ENCODE data around the gene OR10G2. TPM values are rescaled to one million over a fixed set of nuclear protein-coding genes. Genes with fewer than 3 reads are reported as not detected.

The OR10G2 gene, protein sequence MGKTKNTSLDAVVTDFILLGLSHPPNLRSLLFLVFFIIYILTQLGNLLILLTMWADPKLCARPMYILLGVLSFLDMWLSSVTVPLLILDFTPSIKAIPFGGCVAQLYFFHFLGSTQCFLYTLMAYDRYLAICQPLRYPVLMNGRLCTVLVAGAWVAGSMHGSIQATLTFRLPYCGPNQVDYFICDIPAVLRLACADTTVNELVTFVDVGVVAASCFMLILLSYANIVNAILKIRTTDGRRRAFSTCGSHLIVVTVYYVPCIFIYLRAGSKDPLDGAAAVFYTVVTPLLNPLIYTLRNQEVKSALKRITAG
- not detected for polyA plus RNA-seq (2012; ENCODE audit: low read depth, missing spikeins)

GRCh38 chr14:21634840-21635239 is at the start of gene OR10G2:
TSS of gene OR10G2 (minus strand) at chr14:21634940. CDS start at chr14:21634842, 98 bp downstream.
- no peak for FAIRE-seq
- DNase-seq (ENCODE audit: insufficient read length, low spot score) = no peak
- TF ChIP-seq POLR2A (IDR thresholded peaks at IDR 0.05; ENCODE audit: low read depth, low read length) (no peak), SPI1 (IDR thresholded peaks at IDR 0.05; ENCODE audit: low read depth, low read length) (no peak), POLR2AphosphoS5 (IDR thresholded peaks at IDR 0.05; ENCODE audit: low read depth, low read length) (no peak), TAF1 (IDR thresholded peaks at IDR 0.05; ENCODE audit: low read depth, low read length) (no peak), POU2F2 (IDR thresholded peaks at IDR 0.05; ENCODE audit: low read depth, low read length) (no peak), PAX5 (IDR thresholded peaks at IDR 0.05; ENCODE audit: insufficient read depth, low read length, severe bottlenecking) (no peak)

GRCh38 chr14:21680072-21680471 is 45.3 kb upstream of the OR10G2 start:
- no peak for DNase-seq (ENCODE audit: insufficient read length, low spot score)
- no peak for TF ChIP-seq POLR2AphosphoS5 (IDR thresholded peaks at IDR 0.05; ENCODE audit: low read depth, low read length)
- TF ChIP-seq POU2F2 (IDR thresholded peaks at IDR 0.05; ENCODE audit: low read depth, low read length) = no peak
- no peak for TF ChIP-seq PAX5 (IDR thresholded peaks at IDR 0.05; ENCODE audit: insufficient read depth, low read length, severe bottlenecking)
- TF ChIP-seq SPI1 (IDR thresholded peaks at IDR 0.05; ENCODE audit: low read depth, low read length) = no peak
- TF ChIP-seq POLR2A (IDR thresholded peaks at IDR 0.05; ENCODE audit: low read depth, low read length) = no peak
- no peak for TF ChIP-seq TAF1 (IDR thresholded peaks at IDR 0.05; ENCODE audit: low read depth, low read length)
- FAIRE-seq = no peak

GRCh38 chr14:21675566-21675965 is 40.8 kb upstream of the OR10G2 start:
- TF ChIP-seq SPI1 (IDR thresholded peaks at IDR 0.05; ENCODE audit: low read depth, low read length) (no peak), TAF1 (IDR thresholded peaks at IDR 0.05; ENCODE audit: low read depth, low read length) (no peak)
- FAIRE-seq (no peak), DNase-seq (ENCODE audit: insufficient read length, low spot score) (no peak)

DNA sequence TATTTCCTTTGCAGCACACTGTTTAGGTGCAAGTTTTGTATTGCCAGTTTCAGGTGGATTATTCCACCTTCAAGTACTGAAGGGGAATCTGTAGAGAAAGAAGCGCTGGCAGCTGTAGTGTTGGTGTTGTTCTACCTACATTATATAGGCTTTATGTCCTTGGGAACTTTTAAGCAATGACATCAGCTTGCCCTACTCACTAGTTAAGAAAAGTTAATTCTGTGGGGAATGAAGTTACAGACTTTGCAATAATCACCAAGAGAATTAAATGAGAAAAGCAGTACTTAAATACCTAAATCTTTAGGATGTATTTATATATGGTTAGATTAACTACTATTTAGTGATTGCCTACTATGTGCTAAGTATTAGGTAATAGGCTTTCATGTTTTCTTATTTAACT is 39.0 kb upstream of the OR10G2 start, which contains the start of gene OR4E1:
OR4E1 (minus strand) TSS at position 101 of the 400 bp plus-strand sequence. CDS start 2,883 bp downstream, outside the sequence.
- FAIRE-seq (no peak), DNase-seq (ENCODE audit: insufficient read length, low spot score) (no peak)
- no peak for TF ChIP-seq POLR2A (IDR thresholded peaks at IDR 0.05; ENCODE audit: low read depth, low read length)
- TF ChIP-seq POLR2AphosphoS5 (IDR thresholded peaks at IDR 0.05; ENCODE audit: low read depth, low read length) = no peak
- TF ChIP-seq PAX5 (IDR thresholded peaks at IDR 0.05; ENCODE audit: insufficient read depth, low read length, severe bottlenecking) = no peak
- TF ChIP-seq POU2F2 (IDR thresholded peaks at IDR 0.05; ENCODE audit: low read depth, low read length) = no peak
- no peak for TF ChIP-seq SPI1 (IDR thresholded peaks at IDR 0.05; ENCODE audit: low read depth, low read length)
- TF ChIP-seq TAF1 (IDR thresholded peaks at IDR 0.05; ENCODE audit: low read depth, low read length) = no peak

DNA sequence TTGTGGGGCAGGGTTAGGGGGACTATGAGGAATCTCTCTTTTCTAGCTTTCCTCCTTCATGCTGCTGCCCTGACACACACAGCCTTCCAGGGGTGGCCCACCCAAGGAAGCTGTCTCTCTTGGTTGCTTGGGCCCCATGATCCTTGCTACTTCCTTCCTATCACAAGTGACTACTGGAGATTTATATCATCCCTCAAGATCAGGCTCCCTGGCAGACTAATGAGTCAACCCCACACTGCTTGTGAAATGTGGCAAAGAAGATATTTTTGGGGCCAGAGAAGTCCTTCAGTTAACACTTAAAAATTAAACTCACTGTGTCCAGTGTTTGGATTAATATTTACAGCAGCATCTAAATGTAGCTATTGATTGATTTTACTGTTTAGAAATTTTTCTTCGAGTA is 37.4 kb upstream of the OR10G2 start:
- FAIRE-seq = no peak
- no peak for DNase-seq (ENCODE audit: insufficient read length, low spot score)
- no peak for TF ChIP-seq SPI1 (IDR thresholded peaks at IDR 0.05; ENCODE audit: low read depth, low read length)
- TF ChIP-seq POU2F2 (IDR thresholded peaks at IDR 0.05; ENCODE audit: low read depth, low read length) = no peak
- TF ChIP-seq POLR2A (IDR thresholded peaks at IDR 0.05; ENCODE audit: low read depth, low read length) = no peak

GRCh38 chr14:21671371-21671770 is 36.6 kb upstream of the OR10G2 start:
- TF ChIP-seq POLR2A (IDR thresholded peaks at IDR 0.05; ENCODE audit: low read depth, low read length) = no peak
- TF ChIP-seq POU2F2 (IDR thresholded peaks at IDR 0.05; ENCODE audit: low read depth, low read length) = no peak
- TF ChIP-seq SPI1 (IDR thresholded peaks at IDR 0.05; ENCODE audit: low read depth, low read length) = no peak
- TF ChIP-seq PAX5 (IDR thresholded peaks at IDR 0.05; ENCODE audit: insufficient read depth, low read length, severe bottlenecking) = no peak
- TF ChIP-seq TAF1 (IDR thresholded peaks at IDR 0.05; ENCODE audit: low read depth, low read length) = no peak
- TF ChIP-seq POLR2AphosphoS5 (IDR thresholded peaks at IDR 0.05; ENCODE audit: low read depth, low read length) = no peak
- FAIRE-seq = no peak
- DNase-seq (ENCODE audit: insufficient read length, low spot score) = no peak

GRCh38 chr14:21669284-21669683 is 34.5 kb upstream of the OR10G2 start:
- FAIRE-seq (no peak), DNase-seq (ENCODE audit: insufficient read length, low spot score) (no peak)
- TF ChIP-seq TAF1 (IDR thresholded peaks at IDR 0.05; ENCODE audit: low read depth, low read length) (no peak), POLR2AphosphoS5 (IDR thresholded peaks at IDR 0.05; ENCODE audit: low read depth, low read length) (no peak), SPI1 (IDR thresholded peaks at IDR 0.05; ENCODE audit: low read depth, low read length) (no peak), POU2F2 (IDR thresholded peaks at IDR 0.05; ENCODE audit: low read depth, low read length) (no peak), POLR2A (IDR thresholded peaks at IDR 0.05; ENCODE audit: low read depth, low read length) (no peak), PAX5 (IDR thresholded peaks at IDR 0.05; ENCODE audit: insufficient read depth, low read length, severe bottlenecking) (no peak)

- TF ChIP-seq PAX5 (IDR thresholded peaks at IDR 0.05; ENCODE audit: insufficient read depth, low read length, severe bottlenecking) (no peak), POLR2AphosphoS5 (IDR thresholded peaks at IDR 0.05; ENCODE audit: low read depth, low read length) (no peak), TAF1 (IDR thresholded peaks at IDR 0.05; ENCODE audit: low read depth, low read length) (no peak), POLR2A (IDR thresholded peaks at IDR 0.05; ENCODE audit: low read depth, low read length) (no peak), SPI1 (IDR thresholded peaks at IDR 0.05; ENCODE audit: low read depth, low read length) (no peak), POU2F2 (IDR thresholded peaks at IDR 0.05; ENCODE audit: low read depth, low read length) (no peak)
- no peak for DNase-seq (ENCODE audit: insufficient read length, low spot score)
- no peak for FAIRE-seq
Measured at GRCh38 chr14:21668377-21668776, 33.6 kb upstream of the OR10G2 start.

DNA sequence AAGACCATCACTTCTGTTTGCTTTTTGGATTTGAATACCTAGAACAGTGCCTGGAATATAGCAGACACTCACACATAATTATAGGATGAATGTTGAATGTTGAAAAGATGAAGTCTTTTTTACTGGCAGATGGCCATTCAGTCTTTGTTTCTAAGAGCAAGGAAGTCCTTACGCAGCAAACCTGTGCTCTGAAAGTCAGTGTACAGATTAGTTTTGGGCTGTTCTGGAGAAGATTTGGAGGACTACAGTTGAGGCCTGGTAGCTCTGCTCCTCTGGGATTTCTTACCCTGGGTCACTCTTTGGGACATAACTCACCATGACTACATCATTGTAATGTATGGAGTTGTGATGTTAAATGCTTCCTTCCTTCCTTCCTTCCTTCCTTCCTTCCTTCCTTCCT is 22.2 kb upstream of the OR10G2 start:
- DNase-seq (ENCODE audit: insufficient read length, low spot score) (no peak), FAIRE-seq (no peak)
- TF ChIP-seq POLR2A (IDR thresholded peaks at IDR 0.05; ENCODE audit: low read depth, low read length) = no peak
- TF ChIP-seq SPI1 (IDR thresholded peaks at IDR 0.05; ENCODE audit: low read depth, low read length) = no peak
- TF ChIP-seq PAX5 (IDR thresholded peaks at IDR 0.05; ENCODE audit: insufficient read depth, low read length, severe bottlenecking) = no peak
- TF ChIP-seq TAF1 (IDR thresholded peaks at IDR 0.05; ENCODE audit: low read depth, low read length) = no peak
- no peak for TF ChIP-seq POU2F2 (IDR thresholded peaks at IDR 0.05; ENCODE audit: low read depth, low read length)
- TF ChIP-seq POLR2AphosphoS5 (IDR thresholded peaks at IDR 0.05; ENCODE audit: low read depth, low read length) = no peak

DNA sequence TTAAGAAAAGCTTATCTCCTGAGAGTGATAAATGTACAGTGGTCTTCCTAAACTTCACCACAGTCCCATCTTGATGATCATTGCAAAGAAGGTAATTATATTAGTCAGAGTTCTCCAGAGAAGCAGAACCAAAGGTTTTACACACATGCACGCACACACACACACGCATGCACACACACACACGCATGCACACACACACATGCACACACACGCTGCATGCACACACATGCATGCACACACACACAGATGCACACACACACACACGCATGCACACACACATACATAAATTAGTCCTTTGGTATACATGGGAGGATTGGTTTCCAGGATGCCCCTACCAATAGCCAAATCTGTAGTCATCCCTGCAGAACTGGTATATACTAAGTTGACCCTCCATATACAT is 19.5 kb upstream of the OR10G2 start:
- TF ChIP-seq POLR2AphosphoS5 (IDR thresholded peaks at IDR 0.05; ENCODE audit: low read depth, low read length) (no peak), SPI1 (IDR thresholded peaks at IDR 0.05; ENCODE audit: low read depth, low read length) (no peak), POLR2A (IDR thresholded peaks at IDR 0.05; ENCODE audit: low read depth, low read length) (no peak), TAF1 (IDR thresholded peaks at IDR 0.05; ENCODE audit: low read depth, low read length) (no peak), PAX5 (IDR thresholded peaks at IDR 0.05; ENCODE audit: insufficient read depth, low read length, severe bottlenecking) (no peak), POU2F2 (IDR thresholded peaks at IDR 0.05; ENCODE audit: low read depth, low read length) (no peak)
- no peak for FAIRE-seq

More for the DNA sequence above, 19.5 kb upstream of the OR10G2 start:
- no peak for DNase-seq (ENCODE audit: insufficient read length, low spot score)

Measured in GM12891 (cell line).